Hindlimb muscle (tissue), 1 donor: Measurements from ENCODE around the gene ARFGEF3. TPM values are rescaled to one million over a fixed set of nuclear protein-coding genes. Genes with fewer than 3 reads are reported as not detected.
A peak's percentile ranks its signal among the peaks of the same experiment; 100 is the strongest.

ENCODE experiments used
- DNase-seq: peaks from one replicate; pipeline ENCODE4 v3.0.0-alpha.2; 2013
- polyA plus RNA-seq: library from polyadenylated mRNA; unstranded; fragments of 120-200 nt; gene quantifications from one replicate; pipeline ENCODE4 v1.2.1, GENCODE V29; 2013; ENCODE audit not compliant: insufficient read length

ARFGEF3 gene
- polyA plus RNA-seq, 1 donor: 1.1 TPM

DNA sequence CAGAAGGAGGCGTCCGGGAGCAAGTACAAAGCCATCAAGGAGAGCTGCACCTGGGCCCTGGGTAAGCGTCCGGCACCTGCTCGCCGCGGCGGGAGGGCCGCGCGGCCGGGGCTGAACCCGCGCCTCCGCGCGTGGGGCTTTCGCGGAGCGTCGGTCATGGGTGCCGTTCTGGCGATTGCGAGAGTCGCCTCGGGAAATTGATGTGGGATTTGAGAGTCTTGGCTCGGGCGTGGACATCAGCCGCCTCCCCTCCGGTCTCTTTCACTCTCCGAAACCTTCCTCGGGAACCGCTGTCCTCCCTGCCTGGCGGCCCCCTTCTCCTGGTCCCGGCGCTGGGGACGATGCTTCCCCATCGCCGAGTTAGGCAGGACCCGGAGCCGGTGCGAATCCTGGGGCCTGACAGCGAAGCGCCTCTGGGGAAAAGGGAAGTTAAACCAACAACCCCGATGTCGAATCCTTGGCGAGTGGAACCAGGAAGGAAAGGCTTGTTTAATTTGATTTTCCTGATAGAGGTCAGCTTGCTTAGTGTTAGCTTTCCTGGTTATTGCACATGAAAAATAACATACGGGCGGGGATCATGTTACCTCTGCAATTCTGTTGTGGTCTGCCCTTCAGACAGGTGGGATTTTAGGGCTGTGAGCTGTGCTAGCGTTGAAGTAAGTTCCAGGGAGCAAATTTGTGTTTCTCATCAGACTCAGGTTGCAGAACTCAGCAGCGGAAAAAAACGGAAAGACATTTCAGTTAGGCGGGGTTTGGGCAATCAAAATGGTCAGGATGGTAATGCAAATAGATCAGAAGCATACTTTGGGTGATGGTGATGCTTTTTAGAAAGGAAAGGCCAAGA lies 594 bp downstream of the ARFGEF3 start:
- DNase-seq: no peak

DNA sequence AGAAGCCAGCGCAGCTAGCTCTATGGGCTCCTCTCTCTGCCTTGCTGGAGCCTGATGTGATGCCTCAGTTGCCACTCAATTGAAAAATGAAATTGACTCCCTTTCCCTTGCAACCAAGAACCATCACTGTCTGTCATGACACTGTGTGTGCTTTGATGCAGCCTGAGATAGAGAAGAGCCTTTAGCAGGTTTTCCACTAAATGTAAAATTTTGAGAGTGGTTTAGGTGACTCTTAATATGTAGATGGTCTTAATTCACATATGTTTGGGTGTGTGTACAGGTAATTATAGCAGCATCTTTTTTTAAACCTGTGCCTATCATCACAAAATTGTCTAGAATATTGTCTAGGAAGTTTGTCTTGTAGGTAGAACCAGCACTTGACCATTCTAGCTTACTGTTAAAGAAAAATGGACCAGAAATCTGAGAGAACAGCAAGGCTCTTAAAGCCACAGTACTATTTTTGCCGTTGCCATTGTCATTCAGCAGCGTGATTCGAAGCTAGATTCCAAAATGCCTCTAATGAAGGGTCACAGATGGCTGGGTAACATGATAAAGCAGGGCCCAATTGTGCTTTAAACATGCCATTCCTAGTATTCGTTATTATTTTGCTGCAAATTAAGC lies 1.3 kb downstream of the ARFGEF3 start:
- DNase-seq: no peak

DNA sequence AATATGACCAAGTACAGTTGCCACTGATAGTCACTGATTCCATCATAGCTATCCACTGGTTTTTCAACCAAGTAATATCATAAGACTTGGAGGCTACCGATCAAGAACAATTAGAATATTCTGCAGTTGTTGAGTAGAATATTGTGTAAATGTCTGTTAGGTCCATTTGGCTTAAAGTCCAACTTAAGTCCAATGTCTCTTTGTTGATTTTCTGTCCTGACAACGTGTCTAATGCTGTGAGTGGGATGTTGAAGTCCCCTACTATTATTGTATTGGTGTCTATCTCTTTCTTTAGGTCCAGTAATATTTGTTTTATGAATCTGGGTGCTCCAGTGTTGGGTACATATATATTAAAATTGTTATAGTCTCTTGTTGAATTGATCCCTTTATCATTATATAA lies 13.9 kb downstream of the ARFGEF3 start:
- DNase-seq: no peak

DNA sequence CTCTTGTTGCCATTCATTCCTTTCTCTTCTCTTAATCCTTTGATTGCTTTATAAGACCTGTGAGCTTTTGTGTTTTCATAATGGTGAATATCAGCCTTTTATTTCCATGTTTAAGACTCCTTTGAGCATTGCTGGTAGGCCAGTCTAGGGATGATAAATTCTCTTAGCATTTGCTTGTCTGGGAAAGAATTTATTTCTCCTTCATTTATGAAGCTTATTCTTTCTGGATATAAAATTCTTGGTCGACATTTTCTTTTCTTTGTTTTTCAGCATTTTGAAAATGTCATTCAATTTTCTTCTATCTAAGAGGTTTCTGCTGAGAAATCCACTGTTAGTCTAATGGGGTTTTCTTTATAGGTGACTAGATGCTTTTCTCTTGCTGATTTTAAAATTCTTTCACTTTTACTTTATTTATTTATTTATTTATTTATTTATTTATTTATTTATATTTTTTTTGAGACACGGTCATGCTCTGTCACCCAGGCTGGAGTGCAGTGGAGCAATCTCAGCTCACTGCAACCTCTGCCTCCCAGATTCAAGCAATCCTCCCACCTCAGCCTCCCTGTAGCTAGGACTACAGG lies 15.0 kb downstream of the ARFGEF3 start:
- no peak for DNase-seq

DNA sequence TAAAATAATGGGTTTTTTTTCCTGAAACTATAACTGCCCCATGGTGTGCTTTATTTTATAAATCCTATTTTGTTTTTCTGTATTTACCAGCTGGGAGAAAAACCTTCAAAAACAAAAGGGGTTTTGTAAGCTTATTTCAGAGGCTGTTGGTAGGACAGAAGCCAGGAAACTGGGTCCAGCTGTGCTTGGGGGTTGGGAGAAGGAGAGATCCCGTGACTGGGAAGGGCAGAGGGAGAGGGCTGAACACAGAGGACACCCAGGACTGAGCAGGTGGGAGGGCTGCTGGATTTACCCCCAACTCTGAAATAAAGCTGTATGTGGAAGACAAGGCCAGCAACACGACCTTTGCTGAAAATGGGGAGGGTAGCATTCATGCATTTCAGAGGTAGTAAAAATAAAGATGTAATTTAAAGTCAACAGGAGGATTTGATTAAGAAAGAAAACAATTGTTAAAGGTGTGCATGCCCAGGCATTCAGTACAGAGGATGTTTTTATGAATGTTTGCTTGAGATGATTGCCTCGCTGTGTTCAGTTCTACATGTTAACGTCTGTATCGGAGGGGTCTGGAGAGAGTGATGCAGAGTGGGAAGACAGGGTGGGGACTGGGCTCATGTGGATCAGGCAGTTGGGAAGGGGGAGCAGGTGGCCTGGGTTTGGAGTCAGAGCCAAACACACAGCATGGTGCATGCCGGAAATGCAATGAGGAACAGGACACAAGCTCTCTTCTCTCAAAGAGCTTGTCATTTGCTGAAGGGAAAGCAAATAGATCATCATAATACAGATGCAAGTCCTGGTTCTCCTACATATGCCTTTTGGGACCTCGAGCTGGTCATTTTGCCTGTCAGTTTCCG lies 21.4 kb downstream of the ARFGEF3 start:
- DNase-seq: no peak

DNA sequence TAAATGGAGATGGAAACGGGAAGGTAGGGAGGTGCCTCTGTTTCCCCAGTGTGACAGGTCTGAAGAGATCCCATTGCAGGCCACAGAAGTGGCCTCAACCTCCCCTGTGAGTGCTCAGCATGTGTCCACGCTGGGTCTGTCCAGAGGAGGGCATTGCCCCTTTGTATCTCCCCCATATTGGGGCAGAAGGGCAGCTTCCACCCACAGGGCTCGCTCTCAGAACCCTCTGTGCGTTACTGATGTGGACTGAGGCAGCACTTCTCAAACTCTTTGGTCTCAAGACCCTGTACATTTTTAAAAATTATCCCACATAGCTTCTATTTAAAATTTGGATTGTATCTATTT lies 22.0 kb downstream of the ARFGEF3 start:
- no peak for DNase-seq

DNA sequence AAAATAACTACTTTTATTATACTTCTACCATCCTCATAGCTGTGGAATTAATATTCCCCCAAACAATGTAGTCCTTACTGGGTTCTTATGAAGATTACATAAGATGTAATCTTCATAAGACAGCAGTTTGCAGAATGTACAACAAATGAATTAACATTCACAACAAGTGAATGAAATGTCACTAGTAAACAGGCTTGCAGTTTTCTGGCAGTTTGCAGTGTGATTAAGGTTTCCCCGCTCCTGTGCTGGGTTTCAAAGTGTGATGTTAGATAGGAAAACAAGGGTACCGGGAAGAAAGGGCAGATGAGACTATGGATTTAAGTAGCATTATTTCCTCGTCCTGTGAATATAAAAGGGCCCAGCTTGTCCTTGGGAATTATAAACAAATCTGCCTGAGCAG lies 22.5 kb downstream of the ARFGEF3 start:
- no peak for DNase-seq

DNA sequence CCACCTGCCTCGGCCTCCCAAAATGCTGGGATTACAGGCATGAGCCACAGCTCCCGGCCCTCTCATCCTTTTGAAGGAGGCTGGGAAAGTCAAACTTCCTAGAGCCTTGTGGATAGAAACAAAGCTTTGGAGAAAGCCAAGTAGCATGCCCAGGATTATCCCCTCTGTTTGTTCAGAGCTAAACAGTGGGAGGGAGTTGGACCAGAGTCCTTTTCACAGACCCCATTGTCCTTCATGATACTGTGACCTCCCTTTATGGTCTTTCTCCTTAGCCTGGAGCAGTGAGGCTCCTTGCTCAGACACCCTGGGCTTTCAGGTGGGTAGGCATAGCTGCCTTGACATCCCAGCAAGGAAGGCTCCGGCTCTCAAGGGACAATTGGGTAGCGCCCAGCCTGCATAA lies 25.4 kb downstream of the ARFGEF3 start:
- no peak for DNase-seq

DNA sequence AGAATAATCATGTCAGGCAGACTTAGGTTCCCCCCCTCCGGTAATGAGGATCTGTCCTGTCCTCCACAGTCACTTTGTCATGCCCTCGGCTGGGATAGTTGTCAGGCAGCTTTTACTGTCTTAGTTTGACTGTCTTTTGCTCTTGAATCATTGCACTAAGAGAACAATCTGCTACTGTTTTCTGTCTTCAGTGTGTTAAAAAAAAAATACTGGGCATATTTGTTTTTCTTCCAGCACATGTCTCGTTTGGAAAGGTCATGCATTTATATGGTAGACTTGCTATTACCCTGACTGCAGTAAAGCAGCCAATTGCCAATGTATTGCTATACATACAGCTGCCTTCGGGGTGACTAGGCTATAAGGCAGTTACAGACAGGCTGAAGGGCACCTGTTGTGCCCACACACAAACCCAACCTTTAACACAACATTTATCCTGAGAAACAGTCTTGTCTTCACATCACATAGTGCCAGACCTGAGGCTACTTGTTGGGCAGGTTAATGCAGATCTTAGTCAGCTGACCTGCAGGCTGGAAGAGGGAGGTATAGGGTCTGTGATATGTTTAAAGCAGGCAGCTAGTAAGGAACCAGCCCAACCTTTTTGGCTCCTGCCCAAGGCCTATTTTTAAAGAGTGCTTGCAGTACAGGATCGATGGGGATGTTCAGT lies 26.7 kb downstream of the ARFGEF3 start:
- no peak for DNase-seq

DNA sequence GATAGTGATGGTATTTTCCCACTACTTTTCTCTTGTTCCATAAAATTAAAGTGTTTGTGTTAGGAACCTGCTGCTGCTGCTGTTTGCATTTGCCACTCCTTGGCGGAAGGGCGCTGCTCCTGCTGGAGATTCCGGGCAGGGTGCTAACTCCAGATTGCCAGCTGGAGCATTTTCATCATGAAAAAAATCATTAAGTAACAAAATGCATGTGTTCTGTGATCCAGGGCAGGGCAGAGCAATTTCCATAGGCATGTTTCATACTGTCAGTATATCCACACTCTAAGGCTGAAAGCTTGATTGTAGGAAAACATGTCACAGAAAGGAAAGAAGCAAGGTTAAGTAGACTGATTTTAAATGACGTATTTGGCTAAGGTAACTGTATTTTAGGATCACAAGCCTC lies 32.5 kb downstream of the ARFGEF3 start:
- DNase-seq: peak; percentile 22

DNA sequence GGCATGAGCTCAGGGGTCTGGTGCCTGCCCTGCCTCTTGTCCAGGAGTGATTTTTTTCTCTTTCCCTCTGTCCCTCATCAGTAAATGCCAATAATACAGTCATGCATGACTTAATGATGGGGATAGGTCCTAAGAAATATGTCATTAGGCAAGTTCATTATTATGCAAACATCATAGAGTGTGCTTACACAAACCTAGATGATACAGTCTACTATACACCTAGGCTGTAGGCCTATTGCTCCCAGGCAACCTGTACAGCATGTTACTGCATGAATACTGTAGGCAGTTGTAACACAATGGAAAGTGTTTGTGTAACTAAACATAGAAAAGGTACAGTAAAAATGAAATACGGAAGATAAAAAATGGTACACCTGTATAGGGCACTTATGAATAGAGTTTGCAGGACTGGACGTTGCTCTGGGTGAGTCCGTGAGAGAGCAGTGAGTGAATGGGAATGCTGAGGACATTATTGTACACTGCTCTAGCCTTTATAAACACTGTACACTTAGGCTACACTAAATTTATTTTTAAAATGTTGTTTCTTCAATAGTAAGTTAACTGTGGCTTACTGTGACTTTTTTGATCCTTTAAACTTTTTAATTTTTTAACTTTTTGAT lies 34.5 kb downstream of the ARFGEF3 start:
- DNase-seq: no peak

DNA sequence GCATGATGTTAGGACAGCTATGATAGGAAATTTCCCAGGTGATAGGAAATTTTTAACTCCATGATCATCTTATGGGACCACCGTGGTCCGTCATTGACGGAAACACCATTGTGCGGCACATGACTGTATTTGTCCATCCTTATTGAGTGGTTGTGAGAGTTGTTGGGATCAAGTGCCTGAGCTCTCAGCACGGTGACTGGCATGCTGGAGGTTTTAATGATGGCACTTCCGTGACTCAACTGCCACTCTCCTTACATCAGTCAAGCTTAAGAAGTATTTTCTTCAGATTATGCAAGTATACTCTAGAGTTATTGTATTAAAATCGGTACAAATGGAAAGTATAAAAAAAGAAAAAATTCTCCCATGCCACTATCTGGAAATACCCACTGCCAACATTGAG lies 35.8 kb downstream of the ARFGEF3 start:
- DNase-seq: no peak

DNA sequence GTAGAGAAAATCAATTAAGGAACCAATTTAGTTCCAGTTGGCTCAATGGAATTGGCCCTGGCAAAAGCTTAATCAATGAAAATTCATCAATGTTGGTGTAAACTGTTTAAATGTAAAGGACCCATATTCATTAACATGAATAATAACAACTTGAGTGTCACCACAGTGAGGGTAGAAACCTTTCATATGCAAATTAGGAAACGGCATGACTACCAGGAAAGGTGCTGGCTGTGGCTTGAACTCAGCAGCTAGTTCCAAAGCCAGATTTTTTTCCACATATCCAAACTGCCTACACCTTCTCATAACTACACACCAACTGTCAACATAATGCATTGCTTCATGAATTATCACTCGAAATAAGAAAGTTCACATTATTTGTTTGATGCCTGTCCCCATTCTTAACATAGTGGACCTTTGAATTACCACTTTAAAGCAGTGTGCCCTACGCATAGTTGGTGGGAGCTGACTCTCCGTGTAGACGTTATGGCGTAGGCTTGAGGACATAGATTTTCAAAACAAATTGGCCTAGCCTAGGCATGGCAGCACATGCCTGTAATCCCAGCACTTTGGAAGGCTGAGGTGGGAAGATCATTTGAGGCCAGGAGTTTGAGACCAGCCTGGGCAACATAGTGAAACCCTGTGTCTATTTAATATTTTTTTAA lies 36.8 kb downstream of the ARFGEF3 start:
- no peak for DNase-seq

DNA sequence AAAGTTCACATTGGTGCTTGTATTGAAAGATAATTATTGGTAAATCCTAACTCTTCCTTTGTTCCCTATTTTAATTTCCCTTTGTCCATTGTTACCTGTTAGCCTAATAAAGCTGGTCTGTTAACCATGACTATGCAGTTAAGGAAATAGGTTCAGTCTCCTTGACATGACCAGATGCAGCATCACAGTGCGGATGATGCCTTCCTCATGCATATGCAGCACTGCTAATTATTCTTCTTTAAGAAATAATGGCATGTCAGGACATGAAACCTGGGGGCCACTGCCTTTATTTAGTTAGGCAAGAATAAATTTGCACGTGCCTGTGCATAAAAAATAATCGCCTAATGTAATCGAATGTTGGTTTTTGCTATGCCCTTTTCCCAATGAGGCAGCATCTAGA lies 40.1 kb downstream of the ARFGEF3 start:
- DNase-seq: no peak

DNA sequence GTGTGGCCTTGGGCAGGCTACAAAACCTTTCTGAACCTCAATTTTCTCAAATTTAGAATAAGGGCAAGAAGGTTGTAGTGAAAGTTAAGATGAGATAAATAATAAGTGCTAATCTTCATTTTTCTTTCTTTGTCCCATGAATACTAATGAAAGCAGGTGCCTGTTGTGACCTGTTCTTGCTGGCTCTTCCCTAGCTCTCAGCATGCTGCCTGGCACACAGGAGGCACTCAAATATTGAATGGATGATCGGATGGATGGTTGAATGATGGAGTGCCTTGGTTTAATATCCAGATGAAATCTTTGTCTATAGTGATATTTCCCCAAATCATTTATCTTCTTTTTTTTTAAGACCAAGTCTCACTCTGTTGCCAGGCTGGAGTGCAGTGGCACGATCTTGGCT lies 41.6 kb downstream of the ARFGEF3 start:
- DNase-seq: no peak

DNA sequence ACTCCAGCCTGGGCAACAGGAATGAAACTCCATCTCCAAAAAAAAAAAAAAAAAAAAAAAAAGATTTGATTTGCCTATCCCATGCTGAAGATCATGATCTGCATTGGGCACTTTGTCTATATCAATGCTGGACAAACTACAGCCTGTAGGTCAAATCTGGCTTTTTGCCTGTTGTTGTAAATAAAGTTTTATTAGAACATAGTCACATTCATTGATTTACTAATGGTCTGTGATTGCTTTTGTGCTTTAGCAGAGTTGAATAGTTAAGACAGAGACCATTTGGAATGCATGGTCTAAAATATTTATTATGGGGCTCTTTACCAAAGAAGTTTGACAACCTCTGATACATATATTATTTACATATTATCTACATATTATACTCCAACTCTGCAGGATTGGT lies 42.6 kb downstream of the ARFGEF3 start:
- DNase-seq: no peak

DNA sequence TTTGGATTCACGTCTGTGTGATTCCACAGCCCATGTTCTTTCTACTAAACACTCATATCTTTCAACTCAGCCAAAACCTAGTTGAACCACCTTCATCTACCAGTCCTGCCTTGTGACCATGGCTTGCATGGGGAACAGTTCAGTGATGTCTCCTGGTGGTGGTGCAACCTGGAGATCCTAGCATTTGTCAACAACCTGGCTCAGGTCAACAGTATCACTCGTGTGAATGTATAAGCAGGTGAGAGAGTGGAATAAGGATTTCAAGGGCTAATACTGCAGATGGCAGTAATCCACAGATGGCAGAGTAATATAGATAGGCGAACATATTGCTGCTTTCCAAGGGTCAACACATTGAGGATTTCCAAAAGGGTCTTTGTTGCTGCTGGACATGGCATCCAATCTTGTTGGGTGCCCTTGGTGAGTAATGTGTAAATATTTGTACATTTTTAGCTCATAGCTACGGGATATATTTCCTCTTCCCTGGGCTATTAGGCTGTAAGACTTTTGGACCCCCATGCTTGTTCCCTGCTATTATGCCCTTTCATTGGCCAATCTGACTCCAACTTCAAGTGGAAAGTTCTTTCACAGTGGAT lies 43.1 kb downstream of the ARFGEF3 start:
- DNase-seq: no peak

DNA sequence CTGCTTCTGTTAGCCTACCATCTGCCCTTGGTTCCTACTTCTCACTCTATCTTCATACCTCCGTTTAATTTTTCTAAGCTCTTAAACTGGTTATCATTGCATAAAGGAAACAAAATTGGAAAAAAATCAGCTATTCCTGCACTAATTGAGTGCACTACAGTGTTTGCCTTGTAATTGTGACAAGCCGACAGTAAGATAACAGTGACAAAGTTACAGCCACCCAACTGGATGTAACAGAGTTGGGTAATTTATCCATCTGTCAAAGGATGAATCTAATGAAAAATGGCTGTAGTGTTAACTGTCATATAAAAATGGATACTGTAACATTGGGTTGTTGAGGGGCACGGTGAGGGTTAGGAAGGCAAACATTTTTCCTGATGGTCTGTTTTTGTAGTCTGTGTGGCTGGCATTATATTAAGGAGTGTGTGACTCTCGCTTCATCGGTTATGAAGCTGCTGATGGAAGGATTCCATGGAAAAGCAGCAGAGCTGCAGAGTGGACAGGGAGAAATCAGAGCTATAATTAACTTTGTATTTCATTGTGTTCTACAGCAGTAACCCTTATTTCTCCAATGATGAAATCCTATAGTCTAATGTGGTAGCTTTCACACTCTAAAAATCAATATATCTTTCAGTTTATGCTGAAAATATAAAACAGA lies 43.8 kb downstream of the ARFGEF3 start:
- DNase-seq: no peak

DNA sequence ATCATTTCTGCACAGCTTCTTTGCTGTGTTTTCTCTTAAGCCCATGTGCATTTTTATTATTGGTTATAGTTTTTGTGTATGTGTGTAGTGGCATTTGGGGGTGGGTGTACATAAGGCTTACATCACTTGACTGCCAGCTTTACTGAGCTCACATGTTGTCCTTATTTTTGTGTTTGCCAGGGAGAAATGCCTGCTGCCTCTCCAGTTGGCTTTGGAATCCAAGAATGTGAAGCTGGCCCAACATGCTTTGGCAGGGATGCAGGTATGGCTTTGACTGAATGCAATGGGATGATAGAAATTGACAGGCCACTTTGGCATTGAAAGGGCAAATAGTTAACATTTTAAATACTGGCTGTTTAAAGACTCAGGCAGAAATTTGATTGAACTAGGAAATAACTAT lies 45.1 kb downstream of the ARFGEF3 start:
- no peak for DNase-seq

DNA sequence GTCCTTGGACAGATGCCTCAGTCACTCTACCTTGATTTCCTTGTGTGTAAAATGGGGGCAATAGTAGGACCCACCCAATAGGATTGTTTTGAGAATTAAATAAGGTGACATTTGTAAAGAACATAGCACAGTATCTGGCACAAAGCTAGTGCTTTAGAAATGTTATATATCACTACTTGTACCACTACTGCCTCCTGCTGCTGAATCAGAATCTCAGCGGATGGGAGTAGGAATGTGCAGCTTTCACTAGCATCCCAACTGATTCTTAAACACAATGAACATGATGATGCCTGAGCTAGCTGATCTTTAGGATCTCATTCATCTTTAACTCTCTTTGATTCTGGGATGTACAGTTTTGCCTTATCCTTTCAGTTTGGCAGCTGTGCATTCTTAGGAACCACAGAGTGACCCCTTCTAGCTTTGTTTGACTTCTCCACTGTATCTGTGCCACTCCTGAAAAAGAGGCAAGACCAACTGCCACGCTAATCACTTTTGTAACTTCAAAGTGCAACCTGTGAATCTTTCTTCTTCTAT lies 49.4 kb downstream of the ARFGEF3 start:
- no peak for DNase-seq
